ENCODE results near the gene KY.

The KY gene

DNA sequence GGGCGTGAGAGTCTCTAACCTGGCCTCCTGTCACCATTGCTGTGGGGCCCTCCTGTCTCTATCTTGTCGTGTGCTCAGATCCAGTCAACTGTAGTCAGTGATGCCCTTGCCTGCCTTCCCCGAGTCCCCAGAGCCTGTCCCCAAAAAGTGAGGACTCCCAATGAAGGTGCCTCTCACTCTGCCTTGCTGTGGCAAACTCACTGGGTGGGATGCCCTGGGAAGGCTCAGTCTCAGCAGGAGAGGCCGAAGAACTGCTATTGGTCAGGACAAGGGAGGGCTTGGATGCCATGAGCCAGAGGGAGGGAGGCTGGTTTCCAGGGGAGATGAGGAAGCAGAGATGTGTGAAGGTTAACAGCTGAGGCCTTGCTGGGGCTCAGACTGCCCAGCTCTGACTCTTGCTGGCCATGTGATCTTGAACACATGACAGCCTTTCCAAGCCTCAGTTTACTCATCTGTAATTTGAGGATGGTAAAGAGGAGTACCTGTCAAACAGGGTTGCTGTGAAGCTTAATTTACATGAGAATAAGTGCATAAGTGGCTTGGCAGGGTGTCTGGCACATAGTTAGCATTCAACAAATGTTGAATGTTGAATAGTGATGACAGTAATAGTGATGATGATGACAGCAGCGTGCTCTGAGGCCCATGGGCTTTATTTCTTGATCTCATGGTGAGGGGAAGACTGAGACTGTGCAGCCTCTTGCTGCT lies 8.2 kb downstream of the KY start:
- no peak for DNase-seq

DNA sequence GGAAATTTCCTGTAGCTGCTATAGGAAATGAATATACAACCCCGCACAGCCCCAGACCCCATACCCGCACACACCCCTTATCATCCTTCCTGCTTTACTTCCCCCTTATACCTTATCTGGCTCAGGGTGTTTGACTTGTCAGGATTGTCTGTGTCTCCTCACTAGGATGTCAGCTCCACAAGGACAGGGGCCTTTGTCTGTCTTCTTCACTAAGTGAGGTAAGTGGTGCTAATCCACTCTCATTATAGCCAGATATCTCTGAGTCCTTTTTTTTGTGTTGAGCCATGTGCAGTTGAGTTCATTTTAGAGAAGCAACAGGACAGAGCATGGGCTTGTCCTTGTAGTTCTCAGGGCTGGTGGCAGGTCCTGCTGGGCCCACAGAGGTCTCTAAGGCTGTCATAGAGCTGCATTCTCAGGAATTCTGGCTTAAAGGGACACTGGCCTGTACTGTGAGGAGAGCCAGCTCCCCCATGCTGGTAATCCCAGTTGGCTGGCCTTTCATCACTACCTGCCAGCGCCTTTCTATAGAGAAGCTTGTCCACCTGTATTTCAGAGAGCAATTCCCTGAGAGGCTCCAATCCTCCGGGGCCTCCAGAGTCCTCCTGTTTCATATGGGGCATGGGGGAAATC lies 9.0 kb downstream of the KY start:
- no peak for DNase-seq

DNA sequence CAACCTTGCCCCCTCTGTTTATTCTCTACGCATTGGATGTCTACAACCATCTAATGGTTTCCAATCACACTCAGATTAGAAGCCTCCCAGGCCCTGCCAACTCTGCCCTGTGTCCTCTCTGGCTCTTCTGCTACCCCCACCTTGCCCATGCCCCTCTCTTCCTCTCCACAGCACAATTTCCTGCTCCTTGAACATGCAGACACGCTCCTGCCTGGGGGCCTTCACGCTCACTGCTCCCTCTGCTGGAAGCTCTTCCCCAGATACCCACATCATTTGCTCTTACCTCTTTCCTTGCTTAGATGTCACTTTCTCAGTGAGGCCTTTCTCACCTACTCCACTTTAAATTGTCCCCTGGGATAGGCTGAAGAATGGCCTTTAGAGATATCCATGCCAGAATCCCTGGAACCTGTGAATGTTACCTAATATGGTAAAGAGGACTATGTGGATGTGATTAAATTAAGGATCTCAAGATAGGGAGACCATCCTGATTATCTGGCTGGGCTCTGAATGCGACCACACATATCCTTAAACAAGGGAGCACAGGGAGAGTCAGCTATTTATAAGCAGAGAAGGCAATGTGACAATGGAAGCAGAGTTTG lies 9.9 kb downstream of the KY start:
- DNase-seq = peak; percentile 77

DNA sequence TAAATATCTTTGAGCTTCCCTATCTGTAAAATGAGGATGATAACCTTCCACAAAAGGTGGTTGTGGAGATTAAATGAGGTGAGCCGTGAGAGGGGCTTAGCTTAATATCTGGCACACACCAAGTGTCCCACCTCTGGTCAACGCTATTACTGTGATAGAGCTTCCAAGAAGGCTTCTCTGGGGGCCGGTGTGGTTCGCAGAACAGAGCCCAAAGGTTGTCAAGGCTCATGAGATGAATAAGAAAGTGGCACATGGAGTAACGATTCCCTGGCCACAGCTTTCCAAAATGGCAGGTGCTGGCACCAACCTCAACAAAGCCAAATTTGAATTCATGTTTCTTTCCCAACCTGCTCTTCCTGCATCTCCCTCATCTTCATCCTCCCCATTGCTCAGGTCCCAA lies 10.4 kb downstream of the KY start:
- DNase-seq = no peak

DNA sequence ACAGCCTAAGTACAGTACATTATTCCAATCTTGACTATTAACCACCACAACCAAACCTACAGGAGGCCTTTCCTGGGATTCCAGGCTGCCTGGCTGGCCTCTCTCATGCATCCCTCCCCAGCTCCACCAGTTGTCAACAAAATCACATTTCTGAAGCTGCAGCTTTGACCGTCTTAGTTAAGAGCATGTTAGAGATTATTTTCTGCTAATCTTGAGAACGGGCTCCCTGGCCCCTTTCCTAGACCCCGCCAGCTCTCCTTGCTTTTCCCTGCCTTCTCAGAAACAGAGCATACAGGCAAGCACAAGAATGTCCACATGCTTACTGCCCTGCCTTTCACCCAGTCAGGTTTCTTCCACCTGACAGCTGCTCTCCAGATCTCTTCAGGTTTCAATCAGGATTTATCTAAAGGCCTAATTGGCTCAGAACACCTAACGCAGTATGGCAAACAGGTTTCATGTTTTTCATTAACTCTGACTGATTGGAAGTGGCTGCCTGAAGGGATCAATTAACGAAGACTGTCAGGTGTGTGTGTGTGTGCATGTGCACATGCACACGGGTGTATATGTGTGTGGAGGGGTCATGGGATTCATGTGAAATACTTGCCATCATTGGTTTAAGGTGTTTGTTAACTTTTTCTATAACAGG lies 12.3 kb downstream of the KY start:
- peak; percentile 24 for DNase-seq

DNA sequence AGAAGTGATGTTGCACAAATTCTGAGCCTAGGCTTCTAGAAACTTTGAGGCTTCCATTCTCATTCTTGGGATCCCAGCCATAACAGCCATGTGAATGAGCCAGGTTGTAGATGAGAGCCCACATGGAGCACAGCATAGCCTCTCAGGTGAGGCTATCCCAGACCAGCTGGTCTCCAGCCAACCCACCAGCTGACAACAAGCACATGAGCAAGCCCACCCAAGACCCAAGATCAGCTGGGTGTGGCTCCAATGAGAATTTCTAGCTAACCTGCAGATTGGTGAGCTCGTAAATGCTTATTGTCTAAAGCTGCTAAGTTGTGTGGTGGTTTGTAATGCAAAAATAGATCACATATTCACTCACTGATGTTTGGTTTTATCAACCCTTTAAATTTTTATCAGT lies 14.4 kb downstream of the KY start:
- no peak for DNase-seq

DNA sequence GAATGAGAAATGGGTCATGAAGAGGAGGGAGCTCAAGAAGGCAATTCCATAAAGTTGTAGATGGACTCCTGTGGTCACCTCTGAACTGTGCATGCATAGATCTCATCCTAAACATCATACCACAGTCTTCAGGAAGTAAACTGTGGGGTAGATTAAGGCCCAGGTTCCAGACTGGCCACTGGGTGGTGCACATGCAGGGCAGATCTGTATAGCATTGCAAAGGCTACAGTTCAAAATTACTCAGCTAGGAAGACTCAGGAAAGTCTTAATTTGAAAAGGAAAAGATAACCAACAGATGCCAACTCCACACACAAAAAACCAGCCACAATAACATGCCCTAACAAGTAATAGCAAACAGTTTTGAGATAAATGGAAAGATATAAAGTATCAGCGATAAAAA lies 20.3 kb downstream of the KY start:
- no peak for DNase-seq

DNA sequence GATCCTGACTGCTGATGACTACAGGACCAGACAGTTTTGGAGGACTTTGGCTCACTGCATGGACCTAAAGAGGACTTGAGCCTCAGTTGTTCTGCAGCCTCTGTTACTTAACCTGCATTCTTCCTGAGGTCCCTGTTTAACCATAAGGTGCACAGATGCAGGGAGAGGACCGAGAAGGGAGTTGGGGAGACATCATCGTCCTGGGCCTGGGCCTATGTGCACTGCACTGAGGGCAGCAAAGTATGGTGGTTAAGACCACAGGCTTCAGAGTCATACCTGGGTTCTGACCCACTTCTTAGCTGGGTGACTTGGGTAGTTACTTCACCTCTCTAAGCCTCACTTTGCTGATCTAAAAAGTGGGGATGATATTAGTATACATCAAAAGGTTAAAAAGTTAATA lies 21.9 kb downstream of the KY start:
- DNase-seq = no peak

DNA sequence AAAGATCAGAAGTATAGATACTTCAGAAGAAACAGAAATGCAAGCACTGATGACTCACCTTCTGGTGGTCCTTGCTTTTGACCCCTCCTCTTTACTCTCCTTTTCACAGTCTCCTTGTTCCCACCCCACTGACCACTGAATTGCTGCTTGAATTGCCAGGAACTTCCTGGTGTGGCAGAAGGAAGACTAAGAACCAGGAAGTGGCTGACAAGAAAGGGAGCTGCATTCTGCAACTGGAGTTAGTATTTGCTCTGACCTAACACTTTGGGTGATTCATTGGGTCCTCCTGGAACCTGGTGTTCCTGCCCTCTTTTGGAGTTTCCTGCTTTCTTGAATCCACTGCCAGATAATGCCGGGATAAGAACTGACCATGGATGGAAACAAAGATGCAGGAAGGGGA lies 23.0 kb downstream of the KY start:
- no peak for DNase-seq

DNA sequence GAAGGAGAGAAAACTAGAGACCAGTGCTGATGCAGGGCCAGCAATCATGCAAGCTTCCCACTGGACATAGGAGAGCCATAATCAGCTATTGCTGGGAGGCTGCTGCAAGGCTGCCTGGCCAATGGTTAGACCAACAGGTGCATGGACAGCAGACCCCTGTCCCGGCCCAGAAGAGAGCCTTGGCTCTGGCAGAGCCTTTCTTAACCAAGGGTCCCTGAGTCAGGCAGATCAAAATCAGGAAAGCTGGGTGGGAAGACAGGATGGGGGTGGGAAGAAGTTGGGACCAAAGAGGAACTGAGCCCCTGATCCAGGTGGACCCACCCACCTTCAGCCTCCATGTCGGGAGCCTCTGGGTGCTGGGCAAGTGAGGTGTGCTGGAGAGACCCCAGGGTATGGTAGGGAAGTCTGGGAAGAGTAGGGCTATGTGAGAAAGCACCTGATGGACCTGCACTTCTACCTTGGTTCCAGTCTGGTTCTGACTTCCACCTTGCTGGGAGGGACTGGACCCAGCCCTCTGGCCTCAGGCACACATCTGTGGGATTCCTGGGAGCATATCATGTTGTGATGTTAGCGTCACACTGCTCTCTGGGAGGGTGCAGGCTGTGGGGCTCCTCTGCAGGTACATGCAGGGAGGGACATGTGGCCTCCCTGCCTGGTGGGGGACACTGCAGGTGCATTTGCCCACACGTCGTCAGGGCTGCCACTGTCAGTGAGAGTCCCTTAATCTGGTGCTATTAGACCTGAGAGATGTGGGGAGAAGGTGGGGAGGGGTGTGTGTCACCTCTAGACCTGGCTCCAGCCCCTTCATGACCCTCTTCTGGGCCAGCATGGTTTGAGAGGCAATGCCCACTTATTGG lies 24.7 kb downstream of the KY start:
- DNase-seq = no peak

DNA sequence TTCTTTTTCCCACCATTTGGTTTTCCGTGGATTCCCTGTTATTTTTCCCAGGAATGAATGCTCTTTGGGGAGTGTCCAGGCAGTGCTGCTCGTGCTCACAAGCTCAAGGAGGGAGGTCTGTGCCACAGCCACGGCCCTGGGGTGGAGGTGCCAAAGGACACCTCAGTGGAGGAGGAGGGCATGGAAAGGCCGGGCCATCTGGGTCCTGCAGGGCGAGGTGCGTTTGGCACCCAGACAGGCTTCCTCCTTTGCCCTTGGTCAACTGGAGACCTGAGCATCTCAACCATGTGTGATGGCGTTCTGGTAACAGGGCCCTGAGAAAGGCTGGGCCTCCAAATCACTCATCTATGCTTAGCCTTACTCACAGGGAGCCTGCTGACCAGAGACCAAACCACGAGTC lies 25.4 kb downstream of the KY start:
- no peak for DNase-seq

DNA sequence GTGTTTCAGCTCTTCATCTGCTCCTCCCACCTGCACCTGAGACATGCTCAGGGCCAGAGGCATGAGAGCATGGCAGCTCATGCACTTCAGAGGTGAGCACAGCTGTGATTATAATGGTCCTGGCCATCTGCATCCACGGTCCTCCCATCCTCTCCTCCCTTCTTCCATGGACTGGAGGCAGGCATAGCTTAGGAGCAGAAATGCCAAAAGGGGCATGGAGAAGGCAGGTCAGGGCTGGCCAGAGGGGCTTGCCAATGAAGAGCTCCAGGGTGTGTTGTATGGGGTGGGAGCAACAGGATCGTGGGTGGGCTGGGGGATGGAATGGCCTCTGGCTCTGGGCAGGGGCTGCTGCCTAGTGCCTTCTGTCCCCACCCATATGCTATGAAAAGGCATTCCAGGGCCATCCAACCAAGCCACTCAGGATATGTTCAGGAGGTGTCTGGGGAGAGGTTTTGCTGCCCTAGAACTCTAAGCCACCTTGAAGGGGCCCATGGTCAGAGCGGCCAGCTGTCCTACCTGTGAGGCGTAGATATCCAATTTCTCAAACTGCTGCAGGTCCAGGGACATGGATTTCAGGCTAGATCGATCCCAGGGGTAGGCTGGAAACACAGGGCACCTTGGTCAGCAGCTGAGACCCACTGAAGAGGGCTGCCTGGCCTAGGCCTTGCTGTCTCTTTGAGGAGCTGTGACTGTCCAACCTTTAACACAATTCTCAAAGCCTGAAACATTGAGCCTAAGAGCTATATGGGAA lies 26.1 kb downstream of the KY start:
- DNase-seq = no peak

DNA sequence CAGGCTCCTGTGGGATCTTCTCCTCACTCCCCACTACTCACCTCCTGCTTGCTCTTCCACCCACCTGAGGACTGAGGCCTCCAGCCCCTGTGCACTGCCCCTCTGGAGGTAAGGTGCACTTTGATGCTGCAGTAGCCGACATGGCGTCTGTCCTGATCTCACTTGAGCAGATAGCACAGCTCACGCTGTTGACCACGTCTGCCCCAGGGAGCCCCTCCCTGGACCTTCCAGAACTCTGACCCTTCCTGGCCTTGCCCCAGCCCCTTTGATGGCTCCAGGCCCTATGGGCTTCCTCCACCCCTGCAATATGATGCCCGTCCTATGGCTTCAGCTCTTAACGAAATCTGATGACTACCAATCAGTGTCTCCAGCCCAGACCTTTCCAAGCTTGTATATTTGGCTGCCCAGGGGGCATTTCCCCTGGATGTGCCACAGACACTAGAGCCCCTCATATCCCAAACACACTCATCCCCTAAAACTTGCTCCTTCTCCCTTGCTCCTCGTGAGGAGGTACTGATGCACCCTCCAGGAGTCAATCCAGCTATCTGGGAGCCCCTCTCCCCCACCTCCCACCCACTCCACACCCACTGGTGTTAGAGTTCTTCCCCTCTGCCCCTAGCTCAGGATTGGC lies 27.1 kb downstream of the KY start:
- no peak for DNase-seq

DNA sequence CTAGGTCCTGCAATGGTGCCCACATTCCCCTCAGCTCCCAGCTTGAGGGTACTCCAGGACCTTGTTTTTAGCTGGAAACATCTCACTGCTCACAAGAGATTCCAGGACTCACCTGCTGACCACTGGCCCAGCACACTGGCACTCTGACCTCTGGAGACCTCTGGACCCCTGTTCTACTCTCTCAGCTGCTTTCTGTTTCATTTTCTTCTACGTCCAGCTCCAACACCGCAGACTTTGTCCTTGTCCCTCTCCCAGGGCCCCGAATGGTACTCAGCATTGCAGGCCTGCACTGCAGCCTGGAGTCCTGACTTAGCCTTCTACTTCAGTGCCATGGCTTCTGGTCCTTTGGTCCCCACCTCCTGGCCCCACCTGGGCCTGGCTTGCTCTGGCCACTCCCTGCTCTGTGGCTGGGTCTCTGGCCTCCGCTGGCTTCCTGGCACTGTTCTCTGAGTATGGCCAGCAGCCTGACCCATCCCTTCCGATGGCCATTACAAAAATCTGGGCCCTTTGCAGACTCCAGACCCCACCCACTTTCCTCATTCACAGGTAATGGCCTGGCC lies 27.9 kb downstream of the KY start:
- no peak for DNase-seq

DNA sequence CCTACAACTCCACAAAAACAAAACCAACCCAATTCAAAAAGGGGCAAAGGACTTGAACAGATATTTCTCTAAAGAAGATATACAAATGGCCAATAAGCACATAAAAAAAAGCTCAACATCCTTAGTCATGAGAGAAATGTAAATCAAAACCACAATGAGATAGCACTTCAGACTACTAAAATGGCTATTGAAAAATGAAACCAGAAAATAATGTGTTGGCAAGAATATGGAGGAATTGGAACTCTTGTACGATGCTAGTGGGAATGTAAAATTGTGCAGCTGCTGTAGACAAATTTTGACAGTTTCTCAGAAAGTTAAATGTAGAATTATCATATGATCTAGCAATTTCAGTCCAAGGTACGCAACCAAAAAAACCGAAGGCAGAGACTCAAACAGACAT lies 29.0 kb downstream of the KY start:
- DNase-seq = no peak

DNA sequence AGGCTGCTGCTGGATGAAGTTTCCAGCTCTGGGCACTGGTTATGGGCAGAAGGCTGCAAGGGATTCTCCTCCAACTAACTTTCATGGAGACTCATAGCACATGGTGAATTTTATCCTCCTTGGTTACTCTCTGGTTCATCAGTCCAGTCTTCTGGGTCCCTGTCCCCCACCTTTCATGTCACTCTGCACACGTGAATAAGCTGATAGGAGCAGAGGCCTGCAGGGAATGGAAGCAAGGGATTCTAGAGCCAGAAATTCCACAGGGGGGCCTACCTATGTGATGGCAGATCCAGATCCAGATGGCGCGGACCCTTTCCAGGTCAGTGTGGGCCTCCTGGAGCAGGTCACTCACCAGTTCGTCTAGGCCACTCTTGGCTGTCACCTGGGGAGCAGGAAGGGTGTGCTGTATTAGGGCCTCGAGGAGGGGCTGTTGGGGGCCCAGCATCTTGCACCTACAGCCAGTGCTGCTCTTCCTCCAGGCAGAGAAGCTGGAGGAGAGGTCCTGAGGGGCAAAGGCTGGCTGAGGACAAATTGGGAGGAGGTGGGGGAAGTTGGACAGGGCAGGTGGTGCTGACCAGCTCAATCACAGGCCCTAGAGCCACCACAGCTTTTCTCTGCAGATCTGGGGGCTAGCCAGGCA lies 30.2 kb downstream of the KY start:
- DNase-seq = no peak

DNA sequence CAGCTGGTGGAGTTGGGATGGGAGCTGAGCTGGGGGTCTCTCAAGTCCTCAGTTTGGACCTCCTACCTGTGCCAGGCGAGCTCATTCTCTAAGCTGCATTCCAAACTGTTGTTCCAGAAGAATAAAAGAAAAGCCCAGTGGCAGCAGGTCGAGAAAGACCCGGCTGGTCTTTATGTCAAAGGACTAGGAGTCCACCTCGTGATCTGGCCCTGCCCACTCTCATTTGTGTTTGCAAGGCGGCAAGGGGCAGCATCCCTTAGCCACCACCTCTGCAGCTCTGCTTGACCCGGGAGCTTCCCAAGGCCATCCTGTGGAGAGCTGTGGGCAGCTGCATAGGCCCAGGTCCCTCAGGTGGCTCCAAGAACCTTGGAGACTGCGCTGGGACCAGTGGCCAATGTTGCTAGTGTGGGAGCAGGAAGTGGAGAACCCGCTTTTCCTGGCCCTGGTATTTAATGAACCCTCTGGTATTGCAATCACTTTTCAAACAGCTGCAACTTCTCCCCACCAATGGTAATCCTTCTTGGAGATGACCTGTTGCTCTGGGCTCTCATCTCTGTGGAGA lies 30.9 kb downstream of the KY start:
- DNase-seq = no peak

DNA sequence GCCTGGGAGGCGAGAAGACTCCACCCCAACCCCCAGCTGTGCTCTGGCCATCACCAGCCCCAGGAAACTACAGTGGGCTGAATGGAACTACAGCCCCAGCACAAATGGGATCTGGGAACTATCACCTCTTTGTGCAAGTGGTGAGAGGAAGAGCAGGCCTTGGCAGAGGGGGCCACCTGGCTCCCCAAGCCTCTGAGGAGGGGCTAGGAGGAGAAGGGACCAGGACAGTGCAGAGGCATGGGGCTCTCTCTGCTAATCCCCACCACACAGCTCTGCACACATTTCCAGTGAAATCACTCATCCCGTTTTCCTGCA lies 31.6 kb downstream of the KY start:
- peak; percentile 54 for DNase-seq

DNA sequence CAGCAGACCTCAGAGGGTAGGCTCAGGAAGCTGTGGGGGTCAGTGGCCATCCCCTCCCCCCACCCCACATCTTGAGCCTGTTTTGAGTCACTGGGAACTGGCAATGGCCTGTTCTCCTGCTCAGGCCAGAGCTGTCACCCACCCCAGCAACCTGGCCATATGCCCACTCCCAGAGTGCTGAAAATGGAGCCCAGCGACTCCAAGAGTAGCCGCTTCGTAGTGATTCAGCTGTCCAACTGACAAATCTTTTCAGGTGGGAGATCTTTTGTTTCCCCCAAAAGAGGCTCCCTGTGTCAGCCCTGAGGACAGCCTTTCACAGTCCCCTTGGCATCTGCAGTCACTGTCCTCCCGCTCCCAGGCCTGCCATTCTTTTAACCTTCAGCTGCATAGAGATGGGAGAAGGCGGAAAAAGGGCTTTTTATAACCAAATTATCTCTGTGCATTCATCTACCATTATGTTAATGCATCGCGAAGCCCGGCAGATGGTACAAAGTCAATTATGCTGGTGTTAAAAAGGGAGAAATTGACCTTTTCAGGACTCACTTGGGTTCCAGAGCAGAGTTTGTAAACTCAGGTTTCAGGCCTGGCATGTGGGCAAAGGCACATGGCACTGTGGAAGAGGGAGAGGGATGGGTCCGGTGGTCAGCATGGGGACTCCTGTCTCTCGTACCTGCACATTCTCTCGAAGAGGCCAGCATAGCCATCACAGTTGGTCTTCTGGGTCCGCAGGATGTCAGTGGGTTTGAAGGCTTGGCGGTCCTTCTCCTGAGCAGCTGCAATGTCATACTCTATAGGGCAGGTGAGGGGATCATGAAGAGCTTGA lies 32.1 kb downstream of the KY start:
- no peak for DNase-seq

All from NCI-H146 (cell line).